GM12892 (cell line): Measurements from ENCODE around the gene DENND1C.

ENCODE experiments used
- POLR2A ChIP-seq: IDR thresholded peaks from 2 replicates; pipeline ENCODE4 v1.6.1; 2011; ENCODE audit warnings: low read depth, low read length, control low read depth
- POLR2AphosphoS5 ChIP-seq: IDR thresholded peaks from 2 replicates; pipeline ENCODE4 v1.6.1; 2011; ENCODE audit warnings: low read depth, low read length, control low read depth
- TAF1 ChIP-seq: IDR thresholded peaks from 2 replicates; pipeline ENCODE4 v1.6.1; 2011; ENCODE audit warnings: low read depth, mild to moderate bottlenecking, control low read depth, low read length, borderline replicate concordance

- TF ChIP-seq POLR2A (no peak), TAF1 (no peak), POLR2AphosphoS5 (no peak)
Observed at GRCh38 chr19:6471076-6471475, 10.5 kb downstream of the DENND1C start.
